Spleen (tissue), 7 donors: ENCODE data around the gene KHDRBS1.

ENCODE experiments used
- POLR2A ChIP-seq, 3 donors: fragments of 450-650 bp; IDR thresholded peaks; one replicate each; pipeline ENCODE4 v1.5.1; 2017; ENCODE audit warnings: antibody characterized with exemption in 3 of 3, mild to moderate bottlenecking in 1 of 3
- TF ChIP-seq, protein P1 (sequence below), 11 experiments: fragments of 200-600 bp in 7 of 11; fragments of 450-650 bp in 4 of 11; sonication (generic) in 4 of 11; IDR thresholded peaks in 8 of 11; conservative IDR thresholded peaks in 3 of 11; 1 replicate in 7 of 11; 2 replicates in 4 of 11; pipeline versions ENCODE4 v1.4.0 to v1.8.0; 2016 to 2021; ENCODE audit warnings: antibody characterized with exemption in 11 of 11, inconsistent platforms in 4 of 11, mild to moderate bottlenecking in 1 of 11
- donor health status: DM: no; HTN: no; CAD: no; lungs with moderate emphysema.
- donor health status: DM: no; HTN: no; CAD: no.
- donor health status: DM: no; HTN: no; CAD: no.

DNA sequence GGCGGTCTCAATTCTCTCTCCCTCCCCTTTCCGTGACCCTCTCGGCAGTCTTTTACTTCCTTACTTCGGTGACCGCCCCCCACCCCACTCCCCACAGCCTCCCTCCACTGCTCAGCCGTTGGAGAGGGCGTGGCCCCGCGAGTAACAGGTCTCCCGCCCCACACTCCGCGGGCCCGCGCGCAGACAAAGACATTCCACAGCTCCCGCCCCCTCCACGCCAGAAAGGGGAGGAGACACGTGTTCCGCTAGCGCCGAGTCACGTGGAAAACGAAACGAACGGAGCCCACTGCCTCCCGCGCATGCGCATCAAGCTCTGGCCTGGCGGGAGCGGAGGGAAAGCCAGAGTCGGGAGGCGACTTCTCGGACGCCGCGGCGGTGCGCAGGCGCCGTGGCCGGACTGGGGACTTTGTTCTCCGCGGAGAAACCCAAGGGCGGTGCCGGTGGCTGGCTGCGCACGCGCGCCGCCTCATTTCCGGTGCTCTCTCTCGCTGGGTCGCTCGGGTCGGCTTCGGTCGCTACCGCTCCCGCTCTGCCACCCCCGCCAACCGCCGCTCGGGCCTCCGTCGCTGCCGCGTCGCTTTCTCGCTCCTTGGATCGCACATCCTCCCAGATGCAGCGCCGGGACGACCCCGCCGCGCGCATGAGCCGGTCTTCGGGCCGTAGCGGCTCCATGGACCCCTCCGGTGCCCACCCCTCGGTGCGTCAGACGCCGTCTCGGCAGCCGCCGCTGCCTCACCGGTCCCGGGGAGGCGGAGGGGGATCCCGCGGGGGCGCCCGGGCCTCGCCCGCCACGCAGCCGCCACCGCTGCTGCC lies at the start of gene KHDRBS1:
- TF ChIP-seq, protein P1, sequence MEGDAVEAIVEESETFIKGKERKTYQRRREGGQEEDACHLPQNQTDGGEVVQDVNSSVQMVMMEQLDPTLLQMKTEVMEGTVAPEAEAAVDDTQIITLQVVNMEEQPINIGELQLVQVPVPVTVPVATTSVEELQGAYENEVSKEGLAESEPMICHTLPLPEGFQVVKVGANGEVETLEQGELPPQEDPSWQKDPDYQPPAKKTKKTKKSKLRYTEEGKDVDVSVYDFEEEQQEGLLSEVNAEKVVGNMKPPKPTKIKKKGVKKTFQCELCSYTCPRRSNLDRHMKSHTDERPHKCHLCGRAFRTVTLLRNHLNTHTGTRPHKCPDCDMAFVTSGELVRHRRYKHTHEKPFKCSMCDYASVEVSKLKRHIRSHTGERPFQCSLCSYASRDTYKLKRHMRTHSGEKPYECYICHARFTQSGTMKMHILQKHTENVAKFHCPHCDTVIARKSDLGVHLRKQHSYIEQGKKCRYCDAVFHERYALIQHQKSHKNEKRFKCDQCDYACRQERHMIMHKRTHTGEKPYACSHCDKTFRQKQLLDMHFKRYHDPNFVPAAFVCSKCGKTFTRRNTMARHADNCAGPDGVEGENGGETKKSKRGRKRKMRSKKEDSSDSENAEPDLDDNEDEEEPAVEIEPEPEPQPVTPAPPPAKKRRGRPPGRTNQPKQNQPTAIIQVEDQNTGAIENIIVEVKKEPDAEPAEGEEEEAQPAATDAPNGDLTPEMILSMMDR (IDR thresholded peaks at IDR 0.05 in 8 of 11, conservative IDR thresholded peaks at IDR 0.05 in 3 of 11) = peak in 2 of 11 experiments; percentile 33 to 41
- peak; percentile 57 to 64 (median 58) for TF ChIP-seq POLR2A (IDR thresholded peaks at IDR 0.05)
